Progenitor cell of endocrine pancreas (in vitro differentiated cells): Measurements from ENCODE around the gene DCDC2. TPM values are rescaled to one million over a fixed set of nuclear protein-coding genes. Genes with fewer than 3 reads are reported as not detected.

Source experiments
- DNase-seq: peaks from one replicate; pipeline ENCODE4 v3.0.0; 2021; ENCODE audit warnings: low spot score; ENCODE audit not compliant: unreplicated experiment
- H3K27ac Mint-ChIP-seq: 2 replicates; pipeline ENCODE4 v1.8.0; 2021; ENCODE audit warnings: mild to moderate bottlenecking, moderate library complexity, mixed read lengths
- H3K27me3 Mint-ChIP-seq: 2 replicates; pipeline ENCODE4 v1.8.0; 2021; ENCODE audit warnings: mixed read lengths
- H3K36me3 Mint-ChIP-seq: 2 replicates; pipeline ENCODE4 v1.8.0; 2022; ENCODE audit warnings: mixed read lengths; ENCODE audit not compliant: insufficient read depth
- H3K4me1 Mint-ChIP-seq: 2 replicates; pipeline ENCODE4 v1.8.0; 2021; ENCODE audit warnings: low read depth, mixed read lengths
- H3K4me3 Mint-ChIP-seq: 2 replicates; pipeline ENCODE4 v1.8.0; 2021; ENCODE audit warnings: low read depth, mild to moderate bottlenecking, moderate library complexity, mixed read lengths
- H3K9me3 Mint-ChIP-seq: 2 replicates; pipeline ENCODE4 v1.8.0; 2021; ENCODE audit warnings: low read depth, mixed read lengths
- total RNA-seq: library from RNA; stranded (reverse); gene quantifications from 2 replicates; pipeline ENCODE4 v1.2.1, GENCODE V29; 2021
- TF ChIP-seq, protein P1 (sequence below): fragments of 200-600 bp; sonication (generic); IDR thresholded peaks from one replicate; pipeline ENCODE4 v1.5.0; 2021; ENCODE audit warnings: antibody characterized with exemption, mild to moderate bottlenecking; ENCODE audit not compliant: unreplicated experiment

Gene DCDC2
- total RNA-seq, 1 donor from 2014 or later, result 22.2 TPM

DNA sequence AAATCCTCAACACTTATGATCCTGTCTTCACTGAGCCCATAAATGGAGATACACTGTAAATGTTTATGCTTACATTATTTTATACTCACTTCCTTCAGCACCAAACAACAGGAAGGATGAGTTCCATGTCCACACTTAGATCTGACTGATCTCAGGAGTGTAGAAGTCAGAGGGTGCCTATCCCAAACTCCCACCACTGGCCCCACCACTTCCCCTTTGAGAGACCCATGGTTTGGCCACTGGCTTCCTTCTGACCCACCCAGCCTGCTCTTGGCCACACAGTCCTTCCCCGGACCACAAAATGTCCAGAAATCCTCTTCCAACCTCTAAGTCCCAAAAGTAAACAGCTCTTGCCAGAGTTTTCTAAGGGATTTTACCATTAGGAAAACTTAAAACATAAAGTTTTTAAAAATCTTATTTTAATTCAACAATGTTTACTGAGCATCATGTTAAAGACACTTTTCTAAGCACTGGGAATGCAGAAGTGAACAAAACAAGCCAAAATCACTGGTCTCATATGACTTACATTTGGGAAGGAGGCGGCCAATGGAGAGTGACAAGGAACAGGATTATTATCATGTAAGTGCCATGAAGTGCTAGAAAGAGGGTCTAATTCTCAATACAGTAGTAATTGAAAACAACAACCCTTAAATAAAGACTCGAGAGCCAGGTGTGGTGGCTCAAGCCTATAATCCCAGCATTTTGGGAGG is 128.0 kb downstream of the DCDC2 start:
- H3K4me3 Mint-ChIP-seq, result no peak overlapping the region
- peaks cover 9% of the 10 kb centered on the region for H3K27me3 Mint-ChIP-seq
- H3K27ac Mint-ChIP-seq, result no peak overlapping the region
- TF ChIP-seq, protein P1, sequence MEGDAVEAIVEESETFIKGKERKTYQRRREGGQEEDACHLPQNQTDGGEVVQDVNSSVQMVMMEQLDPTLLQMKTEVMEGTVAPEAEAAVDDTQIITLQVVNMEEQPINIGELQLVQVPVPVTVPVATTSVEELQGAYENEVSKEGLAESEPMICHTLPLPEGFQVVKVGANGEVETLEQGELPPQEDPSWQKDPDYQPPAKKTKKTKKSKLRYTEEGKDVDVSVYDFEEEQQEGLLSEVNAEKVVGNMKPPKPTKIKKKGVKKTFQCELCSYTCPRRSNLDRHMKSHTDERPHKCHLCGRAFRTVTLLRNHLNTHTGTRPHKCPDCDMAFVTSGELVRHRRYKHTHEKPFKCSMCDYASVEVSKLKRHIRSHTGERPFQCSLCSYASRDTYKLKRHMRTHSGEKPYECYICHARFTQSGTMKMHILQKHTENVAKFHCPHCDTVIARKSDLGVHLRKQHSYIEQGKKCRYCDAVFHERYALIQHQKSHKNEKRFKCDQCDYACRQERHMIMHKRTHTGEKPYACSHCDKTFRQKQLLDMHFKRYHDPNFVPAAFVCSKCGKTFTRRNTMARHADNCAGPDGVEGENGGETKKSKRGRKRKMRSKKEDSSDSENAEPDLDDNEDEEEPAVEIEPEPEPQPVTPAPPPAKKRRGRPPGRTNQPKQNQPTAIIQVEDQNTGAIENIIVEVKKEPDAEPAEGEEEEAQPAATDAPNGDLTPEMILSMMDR, result no peak
- no peak for DNase-seq
- H3K9me3 Mint-ChIP-seq, result no peaks in the 10 kb centered on the region
- H3K4me1 Mint-ChIP-seq, result peaks cover 25% of the 10 kb centered on the region
- H3K36me3 Mint-ChIP-seq, result no peaks in the 10 kb centered on the region

DNA sequence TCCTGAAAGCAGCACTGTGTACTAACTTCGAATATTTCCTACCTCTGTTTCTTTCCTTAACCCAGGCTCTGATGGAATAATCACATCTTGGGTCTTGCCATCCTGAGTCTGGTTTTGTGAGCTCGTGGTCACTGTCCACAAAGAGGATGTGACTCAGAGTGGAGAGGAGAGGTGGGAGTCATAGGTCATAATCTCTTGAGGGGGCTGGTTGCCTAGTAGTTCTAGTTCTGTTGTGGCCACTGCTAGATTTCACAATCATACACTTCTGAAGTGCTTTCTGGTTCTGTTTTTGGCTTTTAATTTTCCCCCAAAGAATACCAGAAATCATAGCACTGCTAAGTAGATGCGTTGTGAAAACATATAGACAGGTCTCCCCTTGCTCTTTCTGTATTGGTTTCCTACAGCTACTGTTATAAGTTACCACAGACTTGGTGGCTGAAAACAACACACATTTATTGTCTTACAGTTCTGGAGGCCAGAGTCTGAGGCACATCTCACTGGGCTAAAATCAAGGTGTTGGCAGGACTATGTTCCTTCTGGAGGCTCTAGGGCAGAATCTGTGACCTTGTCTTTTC is 129.1 kb downstream of the DCDC2 start:
- Mint-ChIP-seq H3K9me3 (no peaks in the 10 kb centered on the region), H3K27me3 (peaks cover 9% of the 10 kb centered on the region), H3K36me3 (no peaks in the 10 kb centered on the region), H3K4me3 (no peak overlapping the region), H3K27ac (no peak overlapping the region), H3K4me1 (peaks cover 20% of the 10 kb centered on the region)
- TF ChIP-seq, protein P1, result no peak
- DNase-seq, result no peak

DNA sequence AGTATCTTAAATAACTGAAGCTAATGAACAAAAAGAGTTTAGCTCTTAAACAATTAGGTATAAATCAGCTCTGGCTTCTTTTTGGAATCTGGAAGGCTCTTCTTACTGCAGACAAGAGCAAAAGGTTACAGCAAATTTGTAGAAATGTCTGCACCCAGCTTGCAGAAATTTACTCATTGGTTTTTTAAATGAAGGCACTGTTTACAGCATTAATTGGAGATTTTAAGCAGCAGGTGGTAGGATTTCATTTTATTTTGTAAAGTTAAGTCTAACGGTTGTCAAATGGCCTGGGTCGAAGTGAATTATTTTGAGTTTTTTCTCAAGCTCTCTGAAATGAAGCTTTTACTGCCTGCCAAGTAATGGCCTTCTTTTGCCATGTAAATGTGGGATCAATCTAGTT is 129.7 kb downstream of the DCDC2 start:
- Mint-ChIP-seq H3K9me3 (no peaks in the 10 kb centered on the region), H3K27me3 (peaks cover 9% of the 10 kb centered on the region), H3K4me3 (no peak overlapping the region), H3K4me1 (peaks cover 20% of the 10 kb centered on the region), H3K36me3 (no peaks in the 10 kb centered on the region), H3K27ac (no peak overlapping the region)
- TF ChIP-seq, protein P1, result no peak
- DNase-seq, result no peak

DNA sequence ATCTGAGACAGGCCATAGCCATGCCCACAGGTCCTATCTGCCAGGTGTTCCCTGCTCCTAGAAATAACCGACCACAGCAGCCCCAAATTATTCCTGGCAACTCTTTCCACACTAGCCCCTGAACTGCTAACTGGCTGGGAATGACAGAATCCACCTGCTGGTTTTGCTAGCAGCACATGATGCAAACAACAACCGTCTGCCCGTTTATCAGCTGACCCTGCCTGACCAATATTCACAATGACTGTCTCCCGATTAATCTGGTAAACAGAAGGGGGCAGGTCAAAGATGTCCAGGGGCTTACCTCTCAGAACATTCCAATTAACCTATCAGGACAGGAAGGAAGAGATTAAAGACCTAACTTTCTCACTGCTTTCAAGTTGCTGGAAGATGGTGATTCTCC is 130.3 kb downstream of the DCDC2 start:
- no peaks in the 10 kb centered on the region for H3K36me3 Mint-ChIP-seq
- H3K9me3 Mint-ChIP-seq, result no peaks in the 10 kb centered on the region
- H3K27me3 Mint-ChIP-seq, result peaks cover 9% of the 10 kb centered on the region
- TF ChIP-seq, protein P1, result no peak
- no peak overlapping the region for H3K27ac Mint-ChIP-seq
- H3K4me1 Mint-ChIP-seq, result peaks cover 20% of the 10 kb centered on the region
- no peak overlapping the region for H3K4me3 Mint-ChIP-seq
- DNase-seq, result no peak

DNA sequence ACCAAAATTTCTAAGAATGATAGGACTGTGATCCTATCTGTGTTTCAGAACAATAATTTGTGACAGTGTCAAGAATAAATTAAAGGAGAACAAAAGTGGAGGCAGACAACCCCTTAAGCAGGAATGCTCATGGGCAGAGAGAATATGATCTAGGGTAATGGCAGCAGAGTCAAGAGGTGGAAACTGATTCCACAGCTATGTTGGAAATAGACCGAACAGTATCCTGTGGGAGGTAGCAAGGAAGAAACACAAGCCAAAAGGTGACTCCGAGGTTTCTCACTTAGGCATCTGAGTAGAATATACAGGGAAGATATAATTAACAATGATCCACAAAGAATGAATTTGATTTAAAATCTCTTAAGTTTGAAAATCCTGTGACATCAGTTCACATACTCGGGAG is 131.3 kb downstream of the DCDC2 start:
- Mint-ChIP-seq H3K4me3 (no peak overlapping the region), H3K4me1 (peaks cover 19% of the 10 kb centered on the region), H3K27me3 (peaks cover 9% of the 10 kb centered on the region), H3K27ac (no peak overlapping the region), H3K36me3 (peaks cover 2% of the 10 kb centered on the region), H3K9me3 (no peaks in the 10 kb centered on the region)
- TF ChIP-seq, protein P1, result no peak
- DNase-seq, result no peak
